Measurements from ENCODE around the gene GAS6. TPM values are rescaled to one million over a fixed set of nuclear protein-coding genes. Genes with fewer than 3 reads are reported as not detected.

Gene GAS6
- total RNA-seq, 4 donors from 2014 or later = 128 to 287 (median 199) TPM

- Histone ChIP-seq H3K36me3 (no peaks in the 10 kb centered on the region), H3K4me1 (no peaks in the 10 kb centered on the region), H3K27me3 (no peaks in the 10 kb centered on the region), H3K27ac (no peak overlapping the region), H3K9me3 (no peaks in the 10 kb centered on the region), H3K4me3 (no peak overlapping the region)
- intact Hi-C loops (cut with DNase I; ENCODE audit: low total_unique reads) = no loop called here
- no peak for TF ChIP-seq POLR2A (IDR thresholded peaks at IDR 0.05)
- no peak for TF ChIP-seq CTCF (IDR thresholded peaks at IDR 0.05)
- DNase-seq = no peak
Measured at GRCh38 chr13:113814435-113814821, 49.4 kb downstream of the GAS6 start.

GRCh38 chr13:113813749-113814434, 50.0 kb downstream of the GAS6 start:
- H3K27ac ChIP-seq = peak overlapping the region in 1 of 2 donors; percentile 7

GRCh38 chr13:113813070-113813748, 50.7 kb downstream of the GAS6 start:
- TF ChIP-seq POLR2A (IDR thresholded peaks at IDR 0.05) = no peak
- TF ChIP-seq CTCF (IDR thresholded peaks at IDR 0.05) = no peak
- H3K4me3 ChIP-seq = no peak overlapping the region
- H3K4me1 ChIP-seq = no peaks in the 10 kb centered on the region
- no peak for DNase-seq
- H3K9me3 ChIP-seq = no peaks in the 10 kb centered on the region
- intact Hi-C loops (cut with DNase I; ENCODE audit: low total_unique reads) = no loop called here
- no peaks in the 10 kb centered on the region for H3K36me3 ChIP-seq
- no peaks in the 10 kb centered on the region for H3K27me3 ChIP-seq
- peak overlapping the region in 1 of 2 donors; percentile 7 for H3K27ac ChIP-seq

More at GRCh38 chr13:113813749-113814434, 50.0 kb downstream of the GAS6 start:
- intact Hi-C loops (cut with DNase I; ENCODE audit: low total_unique reads) = no loop called here
- no peaks in the 10 kb centered on the region for H3K36me3 ChIP-seq
- TF ChIP-seq POLR2A (IDR thresholded peaks at IDR 0.05) (no peak), CTCF (IDR thresholded peaks at IDR 0.05) (no peak)
- no peak overlapping the region for H3K4me3 ChIP-seq
- no peaks in the 10 kb centered on the region for H3K4me1 ChIP-seq
- H3K9me3 ChIP-seq = no peaks in the 10 kb centered on the region
- no peaks in the 10 kb centered on the region for H3K27me3 ChIP-seq
- DNase-seq = peak in 1 of 2 donors; percentile 51

- H3K36me3 ChIP-seq = no peaks in the 10 kb centered on the region
- no peaks in the 10 kb centered on the region for H3K27me3 ChIP-seq
- no peaks in the 10 kb centered on the region for H3K4me1 ChIP-seq
- no peak for DNase-seq
- H3K9me3 ChIP-seq = no peaks in the 10 kb centered on the region
- H3K4me3 ChIP-seq = no peak overlapping the region
- no peak overlapping the region for H3K27ac ChIP-seq
- intact Hi-C loops (cut with DNase I; ENCODE audit: low total_unique reads) = no loop called here
- no peak for TF ChIP-seq POLR2A (IDR thresholded peaks at IDR 0.05)
- no peak for TF ChIP-seq CTCF (IDR thresholded peaks at IDR 0.05)
Measured at GRCh38 chr13:113812178-113813040, 51.5 kb downstream of the GAS6 start.

All from uterus (tissue), 4 donors.